ENCODE results near the gene PLD5.
"Not testable (repeated sequence)": the region's sequence is repeated elsewhere in the genome, so short reads cannot be mapped to it uniquely, and the experiment has no call there.

Gene PLD5

GRCh38 chr1:242216368-242216767, 308.1 kb downstream of the PLD5 start:
- H2AFZ ChIP-seq = no peak overlapping the region
- no peak for TF ChIP-seq CTCF (IDR thresholded peaks at IDR 0.05)
- no peaks in the 10 kb centered on the region for H3K27me3 ChIP-seq (ENCODE audit: control insufficient read depth, insufficient read depth, low read length)
- no peaks in the 10 kb centered on the region for H3K9me3 ChIP-seq (ENCODE audit: control insufficient read depth, low read length)
- no peak overlapping the region for H3K4me2 ChIP-seq (ENCODE audit: low read length)
- no peaks in the 10 kb centered on the region for H3K36me3 ChIP-seq (ENCODE audit: control insufficient read depth, insufficient read depth, low read length)
- H3K9ac ChIP-seq = no peak overlapping the region
- no peaks in the 10 kb centered on the region for H3K4me1 ChIP-seq
- H3K27ac ChIP-seq = no peak overlapping the region
- no peaks in the 10 kb centered on the region for H3K79me2 ChIP-seq
- H3K4me3 ChIP-seq (ENCODE audit: low read depth, low read length) = no peak overlapping the region

DNA sequence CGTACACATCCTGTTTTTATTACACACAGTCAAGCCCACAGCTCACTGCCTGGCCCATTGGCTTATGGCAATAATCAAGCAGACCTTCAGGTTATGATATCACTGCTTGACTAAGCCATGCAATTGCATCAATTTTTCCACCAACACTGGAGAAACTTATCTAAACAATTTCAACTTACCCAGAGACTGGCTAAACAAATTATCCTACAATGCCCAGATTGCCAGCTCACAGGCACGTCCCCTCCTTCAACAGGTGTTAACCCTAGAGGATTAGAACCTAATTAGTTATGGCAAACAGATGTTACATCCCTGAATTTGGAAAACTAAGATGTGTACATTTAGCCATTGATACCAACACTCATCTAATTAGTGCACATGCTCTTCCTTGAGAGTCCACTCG, 310.0 kb downstream of the PLD5 start:
- not testable (repeated sequence) for H2AFZ ChIP-seq

DNA sequence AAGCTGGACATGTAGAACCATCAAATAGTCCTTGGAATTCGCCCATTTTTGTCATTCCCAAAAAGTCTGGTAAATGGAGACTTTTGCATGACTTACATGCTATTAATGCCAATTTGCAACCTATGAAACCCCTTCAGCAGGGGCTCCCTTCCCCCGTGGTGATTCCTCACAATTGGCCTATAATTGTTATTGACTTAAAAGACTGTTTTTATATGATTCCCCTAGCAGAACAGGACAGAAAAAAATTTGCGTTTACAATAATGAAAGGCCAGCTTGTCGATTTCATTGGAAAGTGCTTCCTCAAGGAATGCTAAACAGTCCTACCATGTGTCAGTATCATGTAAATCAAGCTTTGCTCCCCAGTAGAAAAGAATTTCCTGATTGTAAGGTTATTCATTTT, 311.5 kb downstream of the PLD5 start:
- H3K27me3 ChIP-seq (ENCODE audit: control insufficient read depth, insufficient read depth, low read length); H3K9me3 ChIP-seq (ENCODE audit: control insufficient read depth, low read length); H3K27ac ChIP-seq; H3K9ac ChIP-seq; H3K4me3 ChIP-seq (ENCODE audit: low read depth, low read length); H3K79me2 ChIP-seq; H3K4me2 ChIP-seq (ENCODE audit: low read length); H3K36me3 ChIP-seq (ENCODE audit: control insufficient read depth, insufficient read depth, low read length); H2AFZ ChIP-seq; H3K4me1 ChIP-seq: not testable (repeated sequence)

More for the DNA sequence above, 310.0 kb downstream of the PLD5 start:
- H3K27me3 ChIP-seq (ENCODE audit: control insufficient read depth, insufficient read depth, low read length); H3K79me2 ChIP-seq; H3K4me3 ChIP-seq (ENCODE audit: low read depth, low read length); H3K27ac ChIP-seq; H3K36me3 ChIP-seq (ENCODE audit: control insufficient read depth, insufficient read depth, low read length); H3K9me3 ChIP-seq (ENCODE audit: control insufficient read depth, low read length); H3K4me2 ChIP-seq (ENCODE audit: low read length); H3K9ac ChIP-seq; H3K4me1 ChIP-seq: not testable (repeated sequence)

DNA sequence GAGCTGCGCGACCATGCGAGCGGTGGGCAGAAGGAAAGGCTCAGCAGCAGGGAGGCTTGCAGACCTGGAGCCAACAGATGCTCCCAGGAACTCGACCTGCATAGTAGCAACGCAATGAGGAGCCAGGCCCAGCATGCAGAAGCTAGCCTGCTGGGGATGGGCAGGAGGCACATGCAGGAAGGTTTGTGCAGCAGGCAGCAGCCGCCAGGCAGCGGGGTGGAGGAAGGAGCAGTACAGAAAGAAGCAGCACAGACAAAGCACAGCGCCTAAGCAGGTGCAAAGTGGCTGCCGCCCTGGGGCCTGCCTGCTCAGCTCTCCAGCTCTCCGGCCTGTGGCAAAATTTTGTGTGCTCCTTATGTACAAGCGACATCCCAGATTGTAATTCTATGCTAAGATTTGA, 312.1 kb downstream of the PLD5 start:
- no peak for TF ChIP-seq CTCF (IDR thresholded peaks at IDR 0.05)
- Histone ChIP-seq H3K27ac (no peak overlapping the region), H3K36me3 (ENCODE audit: control insufficient read depth, insufficient read depth, low read length) (no peaks in the 10 kb centered on the region), H2AFZ (no peak overlapping the region), H3K9ac (no peak overlapping the region), H3K9me3 (ENCODE audit: control insufficient read depth, low read length) (no peaks in the 10 kb centered on the region), H3K4me1 (peaks cover 2% of the 10 kb centered on the region), H3K27me3 (ENCODE audit: control insufficient read depth, insufficient read depth, low read length) (no peaks in the 10 kb centered on the region), H3K4me2 (ENCODE audit: low read length) (no peak overlapping the region), H3K79me2 (no peaks in the 10 kb centered on the region), H3K4me3 (ENCODE audit: low read depth, low read length) (no peak overlapping the region)

DNA sequence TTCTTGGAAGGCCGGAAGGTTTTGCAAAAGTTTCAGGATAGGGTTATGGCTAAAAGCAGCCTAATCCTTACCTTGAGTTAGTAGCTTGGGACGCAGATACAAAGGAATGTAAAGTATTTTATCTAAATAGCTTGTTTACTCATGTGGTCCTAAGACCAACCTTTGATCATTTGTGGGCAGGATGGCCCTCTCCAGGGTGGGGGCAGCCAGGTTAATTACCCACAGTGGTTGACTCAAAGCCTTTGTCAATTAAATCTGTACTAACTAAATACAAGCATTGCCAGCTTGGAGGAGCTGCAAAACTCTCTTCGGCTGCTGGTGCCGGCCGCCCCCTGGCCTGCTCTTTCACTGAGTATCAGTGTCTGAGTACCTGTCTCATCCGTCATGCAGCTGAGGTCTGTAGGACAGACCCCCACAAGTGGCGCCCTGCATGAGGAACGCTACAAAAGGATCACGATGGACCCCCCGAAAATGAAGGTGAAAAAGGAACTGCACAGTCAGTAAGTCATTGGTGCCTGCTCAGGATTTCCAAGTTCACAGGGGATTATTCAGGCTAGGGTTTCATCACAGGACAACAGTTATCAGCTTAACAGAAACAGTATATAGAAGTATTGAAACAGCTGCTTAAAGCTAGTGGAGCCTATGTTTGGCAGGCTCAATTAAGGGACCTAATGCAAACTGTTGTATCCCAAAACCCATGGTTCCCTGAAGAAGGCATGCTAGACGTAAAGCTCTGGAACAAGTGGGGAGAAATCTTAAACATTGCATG, 313.1 kb downstream of the PLD5 start:
- H2AFZ ChIP-seq = no peak overlapping the region
- H3K4me1 ChIP-seq = peaks cover 2% of the 10 kb centered on the region
- TF ChIP-seq CTCF (IDR thresholded peaks at IDR 0.05) = no peak
- no peak overlapping the region for H3K4me2 ChIP-seq (ENCODE audit: low read length)
- H3K9ac ChIP-seq = no peak overlapping the region
- H3K9me3 ChIP-seq (ENCODE audit: control insufficient read depth, low read length) = no peaks in the 10 kb centered on the region
- H3K4me3 ChIP-seq (ENCODE audit: low read depth, low read length) = no peak overlapping the region
- H3K27ac ChIP-seq = no peak overlapping the region
- no peaks in the 10 kb centered on the region for H3K36me3 ChIP-seq (ENCODE audit: control insufficient read depth, insufficient read depth, low read length)
- no peaks in the 10 kb centered on the region for H3K27me3 ChIP-seq (ENCODE audit: control insufficient read depth, insufficient read depth, low read length)
- no peaks in the 10 kb centered on the region for H3K79me2 ChIP-seq

DNA sequence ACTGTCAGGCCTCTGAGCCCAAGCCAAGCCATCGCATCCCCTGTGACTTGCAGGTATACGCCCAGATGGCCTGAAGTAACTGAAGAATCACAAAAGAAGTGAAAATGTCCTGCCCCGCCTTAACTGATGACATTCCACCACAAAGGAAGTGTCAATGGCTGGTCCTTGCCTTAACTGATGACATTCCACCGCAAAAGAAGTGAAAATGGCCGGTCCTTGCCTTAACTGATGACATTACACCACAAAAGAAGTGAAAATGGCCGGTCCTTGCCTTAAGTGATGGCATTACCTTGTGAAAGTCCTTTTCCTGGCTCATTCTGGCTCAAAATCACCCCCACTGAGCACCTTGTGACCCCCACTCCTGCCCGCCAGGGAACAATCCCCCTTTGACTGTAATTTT, 314.2 kb downstream of the PLD5 start:
- not testable (repeated sequence) for H3K9ac ChIP-seq; H3K36me3 ChIP-seq (ENCODE audit: control insufficient read depth, insufficient read depth, low read length); H3K4me1 ChIP-seq; H2AFZ ChIP-seq; H3K27ac ChIP-seq; H3K27me3 ChIP-seq (ENCODE audit: control insufficient read depth, insufficient read depth, low read length); H3K4me3 ChIP-seq (ENCODE audit: low read depth, low read length); H3K79me2 ChIP-seq; H3K4me2 ChIP-seq (ENCODE audit: low read length); H3K9me3 ChIP-seq (ENCODE audit: control insufficient read depth, low read length)
